Type B pancreatic cell (in vitro differentiated cells): ENCODE results near the gene GABARAPL2. TPM values are rescaled to one million over a fixed set of nuclear protein-coding genes. Genes with fewer than 3 reads are reported as not detected.

ENCODE experiments used
- DNase-seq: peaks from one replicate; pipeline ENCODE4 v3.0.0; 2021; ENCODE audit warnings: mixed read lengths; ENCODE audit not compliant: unreplicated experiment; ENCODE audit errors: extremely low spot score
- H3K27ac Mint-ChIP-seq: 2 replicates; pipeline ENCODE4 v1.8.0; 2021; ENCODE audit warnings: mild to moderate bottlenecking, mixed read lengths
- H3K27me3 Mint-ChIP-seq: 2 replicates; pipeline ENCODE4 v1.8.0; 2021; ENCODE audit warnings: mixed read lengths
- H3K36me3 Mint-ChIP-seq: 2 replicates; pipeline ENCODE4 v1.8.0; 2021; ENCODE audit warnings: mixed read lengths
- H3K4me1 Mint-ChIP-seq: one replicate; pipeline ENCODE4 v1.8.0; 2021; ENCODE audit warnings: mixed read lengths; ENCODE audit not compliant: unreplicated experiment
- H3K4me3 Mint-ChIP-seq: 2 replicates; pipeline ENCODE4 v1.8.0; 2021; ENCODE audit warnings: mild to moderate bottlenecking, mixed read lengths
- H3K9me3 Mint-ChIP-seq: 2 replicates; pipeline ENCODE4 v1.8.0; 2021; ENCODE audit warnings: mixed read lengths
- CTCF ChIP-seq: fragments of 200-600 bp; sonication (generic); conservative IDR thresholded peaks from 2 replicates; pipeline ENCODE4 v1.5.0; 2021; ENCODE audit warnings: antibody characterized with exemption, mild to moderate bottlenecking
- long read RNA-seq: library from polyadenylated mRNA; unstranded; transcript quantifications from one replicate; pipeline ENCODE4 v2.0.0, GENCODE V29; 2020
- total RNA-seq: library from RNA; stranded (reverse); gene quantifications from 2 replicates; pipeline ENCODE4 v1.2.1, GENCODE V29; 2021; ENCODE audit warnings: low replicate concordance

GABARAPL2 gene, protein sequence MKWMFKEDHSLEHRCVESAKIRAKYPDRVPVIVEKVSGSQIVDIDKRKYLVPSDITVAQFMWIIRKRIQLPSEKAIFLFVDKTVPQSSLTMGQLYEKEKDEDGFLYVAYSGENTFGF
- total RNA-seq, result 85.6 and 86.2 TPM in 2 replicates
- long read RNA-seq, transcript GABARAPL2-201 (4 exons, 1,002 nt), result major isoform, 193 of 194 reads
- long read RNA-seq, partial matches to known transcripts, result 0 of 194 reads
- long read RNA-seq, other reads (novel, unspliced or antisense), result 0 of 194 reads

DNA sequence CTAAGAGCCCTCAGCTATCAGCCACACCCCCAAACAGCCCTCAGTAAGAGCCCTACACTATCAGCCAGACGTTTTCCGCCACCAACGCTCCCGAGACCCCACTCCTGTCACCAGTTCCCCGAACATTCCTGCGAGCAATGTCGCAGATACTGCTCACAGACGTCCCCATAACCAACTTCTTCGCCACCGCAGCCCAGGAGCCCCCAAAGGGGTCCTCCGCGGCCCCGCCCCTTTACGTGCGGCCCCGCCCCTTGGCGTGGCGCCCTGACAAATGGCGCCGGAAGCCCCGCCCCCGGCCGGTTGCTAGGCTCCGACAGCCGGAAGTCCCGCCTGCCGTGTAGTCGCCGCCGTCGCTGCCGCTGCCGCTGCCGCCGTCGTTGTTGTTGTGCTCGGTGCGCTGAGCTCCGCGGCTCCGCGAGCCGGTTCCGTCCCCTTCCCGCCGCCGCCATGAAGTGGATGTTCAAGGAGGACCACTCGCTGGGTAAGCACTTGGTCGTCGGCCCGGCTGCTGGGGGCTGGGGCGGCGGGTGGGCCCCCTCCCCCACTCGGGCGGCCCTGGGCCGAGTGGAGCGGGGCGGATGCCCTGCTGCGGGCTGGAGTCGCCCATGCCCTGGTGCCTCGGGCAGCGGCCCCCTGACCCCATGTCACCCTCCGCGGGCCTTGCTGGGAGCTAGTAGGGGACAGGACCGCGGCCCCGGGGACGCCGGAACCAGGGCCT, at the start of gene GABARAPL2:
Gene GABARAPL2 (plus strand): TSS at position 340 of the 718 bp plus-strand sequence. CDS start 108 bp downstream, at position 448.
- peak; percentile 93 for DNase-seq
- peak within 1 kb of the TSS; percentile 100 for H3K4me3 Mint-ChIP-seq
- peaks cover 3% of the 10 kb centered on the region for H3K36me3 Mint-ChIP-seq
- no peak for TF ChIP-seq CTCF
- H3K27ac Mint-ChIP-seq, result peak within 1 kb of the TSS; percentile 98
- H3K9me3 Mint-ChIP-seq, result no peaks in the 10 kb centered on the region
- peaks cover 17% of the 10 kb centered on the region for H3K4me1 Mint-ChIP-seq
- H3K27me3 Mint-ChIP-seq, result peaks cover 17% of the 10 kb centered on the region

- Mint-ChIP-seq H3K27ac (no peak overlapping the region), H3K4me1 (peaks cover 8% of the 10 kb centered on the region), H3K9me3 (no peaks in the 10 kb centered on the region), H3K27me3 (no peaks in the 10 kb centered on the region), H3K36me3 (no peaks in the 10 kb centered on the region), H3K4me3 (no peak overlapping the region)
- TF ChIP-seq CTCF, result no peak
- DNase-seq, result no peak
Observed at GRCh38 chr16:75519175-75519574, 47.0 kb upstream of the GABARAPL2 start.

DNA sequence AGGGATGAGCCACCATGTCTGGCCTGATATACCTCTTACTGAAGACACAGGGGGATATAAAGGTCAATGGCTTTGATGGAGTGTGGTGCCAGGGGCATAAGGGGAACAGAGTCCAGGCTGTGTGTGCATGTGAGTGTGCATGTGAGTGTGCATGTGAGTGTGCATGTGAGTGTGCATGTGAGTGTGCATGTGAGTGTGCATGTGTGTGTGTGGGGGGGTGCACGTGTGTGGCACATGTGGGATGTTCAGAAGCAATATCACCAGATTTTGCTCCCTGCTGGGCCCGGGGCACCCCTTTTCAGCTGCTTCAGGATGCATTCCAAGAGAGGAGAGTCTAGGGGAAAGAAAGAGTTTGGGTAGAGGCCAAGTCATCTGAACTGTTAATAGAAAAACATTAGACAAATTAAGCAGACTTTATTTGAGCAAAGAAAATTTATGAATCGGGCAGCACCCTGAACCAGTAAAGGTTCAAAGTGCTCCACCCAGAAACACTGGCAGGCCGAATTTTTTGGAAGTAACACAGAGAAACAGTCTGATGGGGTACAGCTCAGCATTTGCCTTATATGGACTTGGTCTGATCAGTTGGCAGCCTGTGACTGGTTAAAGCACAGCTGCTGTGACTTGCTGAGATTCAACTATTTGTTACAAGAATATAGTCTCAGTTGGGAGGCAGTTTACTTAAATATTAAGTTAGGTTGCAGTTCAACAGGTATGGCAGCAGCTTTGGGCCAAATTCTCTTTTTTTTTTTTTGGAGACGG, 40.0 kb upstream of the GABARAPL2 start:
- Mint-ChIP-seq H3K9me3 (no peaks in the 10 kb centered on the region), H3K36me3 (no peaks in the 10 kb centered on the region), H3K4me1 (no peaks in the 10 kb centered on the region), H3K27ac (no peak overlapping the region), H3K4me3 (no peak overlapping the region), H3K27me3 (no peaks in the 10 kb centered on the region)
- TF ChIP-seq CTCF, result no peak
- DNase-seq, result no peak

GRCh38 chr16:75527825-75528299, 38.3 kb upstream of the GABARAPL2 start:
- no peak for DNase-seq
- no peak for TF ChIP-seq CTCF
- Mint-ChIP-seq H3K36me3 (no peaks in the 10 kb centered on the region), H3K4me3 (no peak overlapping the region), H3K27me3 (no peaks in the 10 kb centered on the region), H3K4me1 (no peaks in the 10 kb centered on the region), H3K9me3 (no peaks in the 10 kb centered on the region), H3K27ac (no peak overlapping the region)

DNA sequence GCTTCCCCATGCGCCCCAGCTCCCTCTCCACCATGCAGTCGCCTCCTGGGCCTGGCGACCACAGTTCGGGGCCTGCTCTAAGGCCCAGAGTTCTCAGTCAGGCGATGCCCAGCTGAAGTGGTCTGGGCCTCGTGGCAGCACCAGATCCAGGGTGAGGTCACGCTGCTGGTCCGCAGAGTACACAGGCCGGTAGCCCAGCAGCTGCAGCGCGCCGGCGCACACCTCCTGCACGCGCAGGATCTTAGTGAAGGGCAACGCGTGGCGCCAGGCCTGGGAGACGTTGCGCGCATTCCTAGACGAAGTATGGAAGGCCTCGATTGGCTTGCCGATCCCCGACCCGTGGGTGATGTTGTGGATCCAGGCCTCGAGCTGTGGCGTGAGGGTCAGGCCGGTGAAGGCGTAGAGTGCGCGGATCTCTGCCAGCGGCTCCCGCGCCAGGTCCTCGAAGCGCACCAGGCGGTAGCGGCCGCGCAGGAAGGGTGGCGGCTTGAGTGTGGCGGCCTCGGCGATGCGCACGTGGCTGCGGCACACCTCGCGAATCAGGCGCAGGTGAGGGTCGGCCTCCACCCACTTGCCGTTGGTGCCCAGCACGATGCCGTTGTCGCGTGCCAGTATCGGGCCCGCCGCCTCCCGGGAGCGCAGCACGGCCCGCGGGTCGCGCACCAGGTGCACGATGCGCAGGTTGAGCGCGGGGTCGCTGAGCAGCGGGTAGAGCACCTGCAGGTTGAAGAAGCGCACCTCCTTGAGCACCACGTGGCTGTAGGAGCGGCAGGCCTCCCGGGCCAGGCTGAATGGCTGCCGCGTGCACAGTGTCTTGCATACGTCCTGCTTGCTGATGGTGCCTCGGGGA, 36.9 kb upstream of the GABARAPL2 start:
- no peak for DNase-seq
- Mint-ChIP-seq H3K9me3 (no peaks in the 10 kb centered on the region), H3K36me3 (no peaks in the 10 kb centered on the region), H3K27me3 (no peaks in the 10 kb centered on the region), H3K4me3 (no peak overlapping the region), H3K27ac (no peak overlapping the region), H3K4me1 (no peaks in the 10 kb centered on the region)
- no peak for TF ChIP-seq CTCF
